PC-9 (cell line): ENCODE results near the gene MICALL2.

Experiments
- EZH2 ChIP-seq: fragments of 200-600 bp; sonication (generic); IDR thresholded peaks from 2 replicates; pipeline ENCODE4 v1.8.0; 2017; ENCODE audit warnings: antibody characterized with exemption, low read depth
- TF ChIP-seq, protein P1 (sequence below): fragments of 200-600 bp; sonication (generic); conservative IDR thresholded peaks from 2 replicates; pipeline ENCODE4 v1.6.1; 2017; ENCODE audit warnings: mixed run types, antibody characterized with exemption, mild to moderate bottlenecking, moderate library complexity

DNA sequence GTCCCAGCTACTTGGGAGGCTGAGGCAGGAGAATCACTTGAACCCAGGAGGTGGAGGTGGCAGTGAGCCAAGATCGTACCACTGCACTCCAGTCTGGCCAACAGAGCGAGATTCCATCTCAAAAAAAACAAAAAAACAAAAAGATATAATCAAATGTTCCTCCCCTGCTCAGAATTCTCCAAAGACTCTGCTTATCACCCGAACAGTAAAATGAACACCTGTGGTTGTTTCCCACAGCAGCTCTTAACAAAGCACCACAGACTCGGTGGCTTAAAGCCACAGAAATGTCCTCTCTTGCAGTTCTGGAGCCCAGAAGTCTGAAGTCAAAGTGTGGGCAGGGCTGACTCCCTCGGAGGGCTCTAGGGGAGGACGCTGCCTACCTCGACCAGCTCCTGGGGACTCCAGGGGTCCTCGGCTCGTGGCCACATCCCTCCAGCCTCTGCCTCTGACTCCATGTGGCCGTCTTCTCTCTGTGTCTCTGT, 49.0 kb upstream of the MICALL2 start:
- TF ChIP-seq, protein P1, sequence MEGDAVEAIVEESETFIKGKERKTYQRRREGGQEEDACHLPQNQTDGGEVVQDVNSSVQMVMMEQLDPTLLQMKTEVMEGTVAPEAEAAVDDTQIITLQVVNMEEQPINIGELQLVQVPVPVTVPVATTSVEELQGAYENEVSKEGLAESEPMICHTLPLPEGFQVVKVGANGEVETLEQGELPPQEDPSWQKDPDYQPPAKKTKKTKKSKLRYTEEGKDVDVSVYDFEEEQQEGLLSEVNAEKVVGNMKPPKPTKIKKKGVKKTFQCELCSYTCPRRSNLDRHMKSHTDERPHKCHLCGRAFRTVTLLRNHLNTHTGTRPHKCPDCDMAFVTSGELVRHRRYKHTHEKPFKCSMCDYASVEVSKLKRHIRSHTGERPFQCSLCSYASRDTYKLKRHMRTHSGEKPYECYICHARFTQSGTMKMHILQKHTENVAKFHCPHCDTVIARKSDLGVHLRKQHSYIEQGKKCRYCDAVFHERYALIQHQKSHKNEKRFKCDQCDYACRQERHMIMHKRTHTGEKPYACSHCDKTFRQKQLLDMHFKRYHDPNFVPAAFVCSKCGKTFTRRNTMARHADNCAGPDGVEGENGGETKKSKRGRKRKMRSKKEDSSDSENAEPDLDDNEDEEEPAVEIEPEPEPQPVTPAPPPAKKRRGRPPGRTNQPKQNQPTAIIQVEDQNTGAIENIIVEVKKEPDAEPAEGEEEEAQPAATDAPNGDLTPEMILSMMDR, result no peak
- no peak for TF ChIP-seq EZH2
